Measurements from ENCODE around the gene CACNA1I. TPM values are rescaled to one million over a fixed set of nuclear protein-coding genes. Genes with fewer than 3 reads are reported as not detected.

CACNA1I gene
- polyA plus RNA-seq, 3 donors = 0.08 to 0.13 TPM; not detected in 1

GRCh38 chr22:39534591-39535356, 35.8 kb upstream of the CACNA1I start:
- 7 to 9% (median 8%) methylated on average over 38 to 41 of the region's 41 CpGs for WGBS, 3 donors
- H3K27ac ChIP-seq (ENCODE audit: low read depth, low read length) = no peak overlapping the region

- 34 to 46% (median 40%) methylated on average over 13 of the region's 13 CpGs for WGBS, 3 donors
- no peak overlapping the region for H3K27ac ChIP-seq (ENCODE audit: low read depth, low read length)
Observed at GRCh38 chr22:39535357-39535725, 35.2 kb upstream of the CACNA1I start.

- H3K27ac ChIP-seq (ENCODE audit: low read depth, low read length) = no peak overlapping the region
- 84 to 86% (median 84%) methylated on average over 15 of the region's 15 CpGs for WGBS, 3 donors
Observed at GRCh38 chr22:39535831-39536449, 34.6 kb upstream of the CACNA1I start.

- WGBS, 3 donors = 55 to 72% (median 65%) methylated on average over 8 of the region's 8 CpGs
- H3K27ac ChIP-seq (ENCODE audit: low read depth, low read length) = no peak overlapping the region
Observed at GRCh38 chr22:39536711-39537110, 33.8 kb upstream of the CACNA1I start.

GRCh38 chr22:39537975-39538374, 32.6 kb upstream of the CACNA1I start:
- WGBS, 3 donors = 50 to 65% (median 54%) methylated on average over 2 of the region's 2 CpGs

GRCh38 chr22:39543095-39543494, 27.5 kb upstream of the CACNA1I start:
- H3K27ac ChIP-seq (ENCODE audit: low read depth, low read length) = no peak overlapping the region
- WGBS, 3 donors = 16 to 21% (median 18%) methylated on average over 11 of the region's 11 CpGs

More at GRCh38 chr22:39537975-39538374, 32.6 kb upstream of the CACNA1I start:
- H3K27ac ChIP-seq (ENCODE audit: low read depth, low read length) = no peak overlapping the region

GRCh38 chr22:39545386-39546365, 24.9 kb upstream of the CACNA1I start:
- 24 to 26% (median 25%) methylated on average over 39 of the region's 39 CpGs for WGBS, 3 donors
- H3K27ac ChIP-seq (ENCODE audit: low read depth, low read length) = no peak overlapping the region

GRCh38 chr22:39546889-39547586, 23.5 kb upstream of the CACNA1I start:
- no peak overlapping the region for H3K27ac ChIP-seq (ENCODE audit: low read depth, low read length)
- 42 to 61% (median 46%) methylated on average over 4 to 5 of the region's 5 CpGs for WGBS, 3 donors

GRCh38 chr22:39547587-39547947, 23.0 kb upstream of the CACNA1I start:
- WGBS, 3 donors = 21 to 43% (median 42%) methylated on average over 2 of the region's 2 CpGs
- no peak overlapping the region for H3K27ac ChIP-seq (ENCODE audit: low read depth, low read length)

- 72 to 100% (median 82%) methylated on average over 3 of the region's 3 CpGs for WGBS, 3 donors
- no peak overlapping the region for H3K27ac ChIP-seq (ENCODE audit: low read depth, low read length)
Observed at GRCh38 chr22:39553429-39553828, 17.1 kb upstream of the CACNA1I start.

GRCh38 chr22:39554151-39554550, 16.4 kb upstream of the CACNA1I start:
- 52 to 60% (median 57%) methylated on average over 3 of the region's 3 CpGs for WGBS, 3 donors
- H3K27ac ChIP-seq (ENCODE audit: low read depth, low read length) = no peak overlapping the region

- H3K27ac ChIP-seq (ENCODE audit: low read depth, low read length) = no peak overlapping the region
- WGBS, 3 donors = 7 to 13% (median 7%) methylated on average over 40 to 72 of the region's 72 CpGs
Observed at GRCh38 chr22:39556970-39557841, 13.3 kb upstream of the CACNA1I start.

- H3K27ac ChIP-seq (ENCODE audit: low read depth, low read length) = no peak overlapping the region
- WGBS, 3 donors = 5 to 8% (median 6%) methylated on average over 31 to 34 of the region's 34 CpGs
Observed at GRCh38 chr22:39558254-39558727, 12.3 kb upstream of the CACNA1I start.

GRCh38 chr22:39558950-39559349, 11.6 kb upstream of the CACNA1I start:
- no peak overlapping the region for H3K27ac ChIP-seq (ENCODE audit: low read depth, low read length)
- WGBS, 3 donors = 83 to 90% (median 89%) methylated on average over 9 to 14 of the region's 14 CpGs

GRCh38 chr22:39559456-39560105, 11.0 kb upstream of the CACNA1I start:
- H3K27ac ChIP-seq (ENCODE audit: low read depth, low read length) = no peak overlapping the region
- WGBS, 3 donors = 29 to 49% (median 40%) methylated on average over 11 of the region's 11 CpGs

- WGBS, 3 donors = 42 to 58% (median 51%) methylated on average over 6 of the region's 6 CpGs
- H3K27ac ChIP-seq (ENCODE audit: low read depth, low read length) = no peak overlapping the region
Observed at GRCh38 chr22:39560127-39560526, 10.4 kb upstream of the CACNA1I start.

All from adipose tissue (tissue), 3 donors.